CD4-positive, CD25-positive, alpha-beta regulatory T cell (primary cell): ENCODE results near the gene BUB3. TPM values are rescaled to one million over a fixed set of nuclear protein-coding genes. Genes with fewer than 3 reads are reported as not detected.

ENCODE experiments used
- ATAC-seq, 2 donors: fragments of 150-1000 bp; cut with Tn5 transposase; one replicate each; pipeline ENCODE4 v1.10.0; 2021; ENCODE audit warnings: low read depth in 2 of 2, moderate number of reproducible peaks in 2 of 2, moderate library complexity in 1 of 2
- DNase-seq, 3 donors: peaks; one replicate each; pipeline versions ENCODE4 v3.0.0 to v3.0.0-alpha.2; 2012 to 2022; ENCODE audit warnings: mixed read lengths in 1 of 3
- H3K27ac ChIP-seq: one replicate; pipeline ENCODE4 v1.7.0; 2013; ENCODE audit warnings: mild to moderate bottlenecking, low read length; ENCODE audit not compliant: insufficient read depth, poor library complexity, severe bottlenecking
- H3K27me3 ChIP-seq: one replicate; pipeline ENCODE4 v1.7.0; 2013; ENCODE audit warnings: low read length; ENCODE audit not compliant: control insufficient read depth, insufficient read depth
- H3K36me3 ChIP-seq: one replicate; pipeline ENCODE4 v1.7.0; 2013; ENCODE audit warnings: mild to moderate bottlenecking, low read length, moderate library complexity; ENCODE audit not compliant: control insufficient read depth, insufficient read depth
- H3K4me1 ChIP-seq: 2 replicates; pipeline ENCODE4 v1.7.0; 2013; ENCODE audit warnings: mild to moderate bottlenecking, low read length; ENCODE audit not compliant: insufficient read depth, control insufficient read depth, poor library complexity, severe bottlenecking
- H3K4me3 ChIP-seq: one replicate; pipeline ENCODE4 v1.7.0; 2013; ENCODE audit warnings: low read depth, mild to moderate bottlenecking, low read length, moderate library complexity
- H3K9me3 ChIP-seq, 2 experiments: 1 replicate in 1 of 2; 2 replicates in 1 of 2; pipeline ENCODE4 v1.7.0; 2013; ENCODE audit warnings: low read length in 2 of 2, mild to moderate bottlenecking in 1 of 2, moderate library complexity in 1 of 2; ENCODE audit not compliant: control insufficient read depth in 2 of 2
- H3K27ac Mint-ChIP-seq, 3 donors: one replicate each; pipeline ENCODE4 v1.8.0; 2020 to 2022; ENCODE audit warnings: mild to moderate bottlenecking in 3 of 3, mixed read lengths in 3 of 3, moderate library complexity in 2 of 3
- H3K27me3 Mint-ChIP-seq: one replicate; pipeline ENCODE4 v1.8.0; 2022; ENCODE audit warnings: mild to moderate bottlenecking, mixed read lengths
- H3K36me3 Mint-ChIP-seq: one replicate; pipeline ENCODE4 v1.8.0; 2020; ENCODE audit warnings: mixed read lengths
- H3K4me1 Mint-ChIP-seq, 4 donors: one replicate each; pipeline ENCODE4 v1.8.0; 2020 to 2022; ENCODE audit warnings: mixed read lengths in 4 of 4, mild to moderate bottlenecking in 1 of 4
- H3K4me3 Mint-ChIP-seq, 4 donors: one replicate each; pipeline ENCODE4 v1.8.0; 2020 to 2022; ENCODE audit warnings: mild to moderate bottlenecking in 4 of 4, mixed read lengths in 4 of 4, moderate library complexity in 3 of 4
- H3K9me3 Mint-ChIP-seq, 7 donors: one replicate each; pipeline ENCODE4 v1.8.0; 2020 to 2022; ENCODE audit warnings: mixed read lengths in 7 of 7, mild to moderate bottlenecking in 3 of 7, moderate library complexity in 2 of 7
- polyA plus RNA-seq, 4 donors: library from polyadenylated mRNA; unstranded; fragments of 300-500 nt; fragmentation: Illumina TruSeq; gene quantifications; one replicate each; pipeline ENCODE4 v1.2.3, GENCODE V29; 2021
- total RNA-seq: library from RNA; stranded (reverse); gene quantifications from one replicate; pipeline ENCODE4 v1.2.3, GENCODE V29; 2022

The BUB3 gene
- total and polyA plus RNA-seq, 5 donors from 2014 or later = 162 to 369 (median 331) TPM

DNA sequence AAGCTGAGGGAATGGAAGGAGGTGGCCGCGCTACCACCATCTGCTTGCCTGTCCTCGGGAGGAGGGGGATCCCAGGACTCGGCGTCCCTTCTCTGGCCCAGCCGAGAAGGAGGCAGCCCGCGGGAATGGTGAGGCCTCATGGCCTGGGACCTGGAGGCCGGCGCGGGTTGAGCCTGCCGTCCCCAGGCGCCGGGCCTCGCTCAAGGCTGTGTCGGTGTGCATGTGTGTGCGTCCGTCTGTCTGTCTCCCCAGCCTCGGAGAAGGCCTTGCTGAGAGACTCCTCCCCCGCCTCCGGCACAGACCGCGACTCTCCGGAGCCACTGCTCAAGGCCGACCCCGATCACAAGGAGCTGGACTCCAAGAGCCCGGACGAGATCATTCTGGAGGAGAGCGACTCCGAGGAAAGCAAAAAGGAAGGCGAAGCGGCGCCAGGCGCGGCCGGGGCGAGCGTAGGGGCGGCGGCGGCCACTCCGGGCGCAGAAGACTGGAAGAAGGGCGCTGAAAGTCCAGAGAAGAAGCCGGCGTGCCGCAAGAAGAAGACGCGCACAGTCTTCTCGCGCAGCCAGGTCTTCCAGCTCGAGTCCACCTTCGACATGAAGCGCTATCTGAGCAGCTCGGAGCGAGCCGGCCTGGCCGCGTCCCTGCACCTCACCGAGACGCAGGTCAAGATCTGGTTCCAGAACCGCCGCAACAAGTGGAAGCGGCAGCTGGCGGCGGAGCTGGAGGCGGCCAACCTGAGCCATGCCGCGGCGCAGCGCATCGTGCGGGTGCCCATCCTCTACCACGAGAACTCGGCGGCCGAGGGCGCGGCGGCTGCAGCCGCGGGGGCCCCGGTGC lies 17.2 kb upstream of the BUB3 start:
- H3K4me1 Mint-ChIP-seq = peaks cover 6 to 67% (median 41%) of the 10 kb centered on the region in 4 donors
- ATAC-seq (no peak), DNase-seq (peak in 2 of 3 donors; percentile 41 to 47)
- Histone ChIP-seq H3K4me3 (no peak overlapping the region), H3K9me3 (no peaks in the 10 kb centered on the region), H3K27ac (no peak overlapping the region), H3K4me1 (peaks cover 70% of the 10 kb centered on the region), H3K36me3 (no peaks in the 10 kb centered on the region), H3K27me3 (peaks cover 42% of the 10 kb centered on the region)
- H3K27ac Mint-ChIP-seq = peak overlapping the region; percentile 62 to 83 (median 62)
- H3K36me3 Mint-ChIP-seq = no peaks in the 10 kb centered on the region
- H3K4me3 Mint-ChIP-seq = peak overlapping the region; percentile 77 to 91 (median 86)
- peaks cover 0 to 6% (median 0%) of the 10 kb centered on the region in 7 donors for H3K9me3 Mint-ChIP-seq
- H3K27me3 Mint-ChIP-seq = peaks cover 84% of the 10 kb centered on the region

DNA sequence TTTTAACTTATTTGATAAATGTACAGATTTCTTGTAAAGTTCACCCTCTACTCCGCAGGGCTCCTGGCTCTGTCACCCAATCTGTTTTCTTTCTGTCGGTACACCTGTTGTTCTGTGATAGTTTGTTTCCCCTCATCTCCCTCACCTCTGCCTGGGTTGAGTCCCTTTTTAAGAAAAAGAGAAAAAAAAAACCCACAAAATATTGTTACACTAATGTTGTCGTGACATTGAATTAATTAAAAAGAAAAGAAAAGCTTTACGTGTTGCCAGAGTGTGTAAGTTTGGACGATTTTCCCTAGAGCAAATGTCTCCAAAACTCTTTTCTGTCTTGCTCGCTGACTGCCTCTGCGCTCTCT lies 15.1 kb upstream of the BUB3 start:
- Histone ChIP-seq H3K27me3 (peaks cover 36% of the 10 kb centered on the region), H3K36me3 (no peaks in the 10 kb centered on the region), H3K9me3 (no peaks in the 10 kb centered on the region), H3K4me3 (no peak overlapping the region), H3K4me1 (peaks cover 71% of the 10 kb centered on the region), H3K27ac (no peak overlapping the region)
- Mint-ChIP-seq H3K27me3 (peaks cover 84% of the 10 kb centered on the region), H3K36me3 (no peaks in the 10 kb centered on the region), H3K27ac (peak overlapping the region in 1 of 3 donors; percentile 7), H3K4me3 (peak overlapping the region; percentile 31 to 83 (median 72)), H3K9me3 (peaks cover 0 to 8% (median 0%) of the 10 kb centered on the region in 7 donors), H3K4me1 (peaks cover 12 to 67% (median 37%) of the 10 kb centered on the region in 4 donors)
- ATAC-seq = no peak
- no peak for DNase-seq

DNA sequence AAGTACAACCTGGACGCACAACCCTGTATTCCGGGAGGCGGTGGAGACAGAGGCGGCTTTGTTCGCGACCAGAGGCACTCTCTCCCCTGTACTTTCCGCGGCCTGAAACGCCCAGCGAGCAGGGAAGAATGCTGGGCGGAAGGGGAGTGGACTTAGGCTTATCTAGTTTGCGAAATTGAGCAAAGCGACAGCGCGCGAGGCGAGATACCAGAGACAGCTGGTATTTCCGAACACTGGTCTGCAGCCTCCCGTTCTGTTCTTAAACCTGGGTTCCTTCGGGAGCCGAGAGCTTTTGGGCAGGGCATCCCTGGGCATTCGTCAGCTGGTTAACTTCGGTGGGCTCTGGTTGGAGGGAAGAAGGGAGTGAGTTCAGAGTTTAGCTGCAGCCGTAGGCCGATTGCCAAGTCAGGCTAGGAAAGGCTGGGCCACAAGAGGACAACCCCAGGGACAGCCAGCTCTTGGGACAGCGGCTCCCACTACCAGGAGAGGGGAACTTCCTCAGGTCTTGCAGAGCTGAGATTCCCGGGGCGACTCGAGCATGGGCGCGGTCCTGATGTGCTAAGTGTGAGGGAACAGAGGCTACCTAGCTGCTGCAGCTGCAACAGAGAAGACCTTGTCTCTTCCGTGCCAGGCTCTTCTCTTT lies 14.6 kb upstream of the BUB3 start:
- no peaks in the 10 kb centered on the region for H3K9me3 ChIP-seq
- H3K27me3 Mint-ChIP-seq = peaks cover 84% of the 10 kb centered on the region
- peak overlapping the region in 1 of 3 donors; percentile 43 for H3K27ac Mint-ChIP-seq
- peaks cover 37% of the 10 kb centered on the region for H3K27me3 ChIP-seq
- H3K4me1 ChIP-seq = peaks cover 69% of the 10 kb centered on the region
- H3K36me3 Mint-ChIP-seq = no peaks in the 10 kb centered on the region
- H3K4me3 Mint-ChIP-seq = peak overlapping the region; percentile 52 to 83 (median 76)
- ATAC-seq (no peak), DNase-seq (peak in 1 of 3 donors; percentile 19)
- H3K36me3 ChIP-seq = no peaks in the 10 kb centered on the region
- H3K27ac ChIP-seq = no peak overlapping the region
- H3K9me3 Mint-ChIP-seq = peaks cover 0 to 11% (median 0%) of the 10 kb centered on the region in 7 donors
- peaks cover 16 to 68% (median 38%) of the 10 kb centered on the region in 4 donors for H3K4me1 Mint-ChIP-seq
- no peak overlapping the region for H3K4me3 ChIP-seq

DNA sequence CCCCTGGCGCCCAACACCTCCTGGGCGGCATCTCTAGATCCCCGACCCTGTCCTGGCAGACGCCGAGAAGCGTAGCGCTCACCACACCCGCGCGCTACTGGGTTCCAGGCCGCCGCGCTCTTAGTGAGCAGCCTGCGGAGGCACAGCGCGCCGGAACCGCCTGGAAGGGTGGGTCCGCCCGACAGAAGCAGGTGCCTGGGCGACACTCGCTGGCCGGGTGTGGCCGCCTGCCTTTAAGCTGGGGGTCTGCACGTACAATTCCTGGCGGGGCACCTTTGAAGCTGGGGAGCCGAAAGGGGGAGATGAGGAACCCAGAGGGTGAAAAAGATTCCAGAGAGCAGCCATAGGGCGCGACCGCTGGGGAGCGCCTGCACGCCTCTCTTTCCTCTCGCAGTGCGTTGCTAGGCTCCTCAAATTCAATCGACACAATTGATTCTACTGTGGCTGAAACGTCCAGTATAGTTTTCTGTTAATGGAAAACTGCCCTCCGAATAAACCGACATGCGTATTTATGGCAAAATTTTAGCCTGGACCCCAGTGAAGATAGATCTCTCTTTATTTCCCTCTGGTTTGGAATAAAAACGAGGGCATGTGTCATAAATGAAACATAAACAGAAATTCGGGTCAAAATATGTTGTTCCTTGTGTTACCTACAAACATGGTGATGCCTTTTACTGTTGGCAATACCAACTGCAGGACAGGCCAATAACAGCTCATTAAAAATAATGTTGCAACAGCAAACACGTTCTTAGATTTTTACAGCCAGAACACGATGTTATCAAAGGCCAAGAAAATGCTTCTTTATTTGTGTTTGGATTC lies 13.8 kb upstream of the BUB3 start:
- Mint-ChIP-seq H3K4me1 (peaks cover 16 to 73% (median 43%) of the 10 kb centered on the region in 4 donors), H3K36me3 (no peaks in the 10 kb centered on the region), H3K27ac (peak overlapping the region in 1 of 3 donors; percentile 71), H3K27me3 (peaks cover 88% of the 10 kb centered on the region), H3K4me3 (peak overlapping the region; percentile 52 to 83 (median 74)), H3K9me3 (peaks cover 0 to 11% (median 0%) of the 10 kb centered on the region in 7 donors)
- Histone ChIP-seq H3K9me3 (no peaks in the 10 kb centered on the region), H3K27me3 (peaks cover 42% of the 10 kb centered on the region), H3K4me3 (no peak overlapping the region), H3K4me1 (peaks cover 69% of the 10 kb centered on the region), H3K36me3 (no peaks in the 10 kb centered on the region), H3K27ac (no peak overlapping the region)
- DNase-seq (peak in 2 of 3 donors; percentile 24 to 37), ATAC-seq (no peak)

DNA sequence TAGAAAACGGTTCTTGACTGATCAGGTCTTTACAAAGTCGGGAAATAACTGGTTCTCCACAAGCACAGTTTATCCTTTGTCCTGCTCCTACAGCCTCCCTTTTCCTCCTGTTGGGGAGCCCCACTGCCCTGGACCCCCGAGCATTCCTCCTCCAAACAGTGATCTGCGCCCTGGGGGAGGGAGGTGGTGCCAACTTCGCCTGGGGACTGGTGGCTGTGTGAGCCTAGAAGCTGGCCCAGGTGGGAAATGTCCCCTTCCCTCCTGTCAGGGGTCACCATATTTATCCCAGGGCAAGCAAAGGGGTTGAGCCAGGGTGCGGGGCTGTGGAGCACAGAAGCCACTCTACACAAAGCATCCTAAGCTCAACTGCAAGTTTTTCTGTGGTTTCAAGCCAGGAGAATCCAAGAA lies 13.2 kb upstream of the BUB3 start:
- Histone ChIP-seq H3K4me1 (peaks cover 69% of the 10 kb centered on the region), H3K27ac (no peak overlapping the region), H3K9me3 (no peaks in the 10 kb centered on the region), H3K27me3 (peaks cover 47% of the 10 kb centered on the region), H3K4me3 (no peak overlapping the region), H3K36me3 (no peaks in the 10 kb centered on the region)
- ATAC-seq (no peak), DNase-seq (no peak)
- Mint-ChIP-seq H3K36me3 (no peaks in the 10 kb centered on the region), H3K9me3 (peaks cover 0 to 11% (median 0%) of the 10 kb centered on the region in 7 donors), H3K4me1 (peaks cover 16 to 79% (median 44%) of the 10 kb centered on the region in 4 donors), H3K27me3 (peaks cover 92% of the 10 kb centered on the region), H3K27ac (peak overlapping the region in 1 of 3 donors; percentile 14), H3K4me3 (peak overlapping the region in 3 of 4 donors; percentile 19 to 83 (median 33))

DNA sequence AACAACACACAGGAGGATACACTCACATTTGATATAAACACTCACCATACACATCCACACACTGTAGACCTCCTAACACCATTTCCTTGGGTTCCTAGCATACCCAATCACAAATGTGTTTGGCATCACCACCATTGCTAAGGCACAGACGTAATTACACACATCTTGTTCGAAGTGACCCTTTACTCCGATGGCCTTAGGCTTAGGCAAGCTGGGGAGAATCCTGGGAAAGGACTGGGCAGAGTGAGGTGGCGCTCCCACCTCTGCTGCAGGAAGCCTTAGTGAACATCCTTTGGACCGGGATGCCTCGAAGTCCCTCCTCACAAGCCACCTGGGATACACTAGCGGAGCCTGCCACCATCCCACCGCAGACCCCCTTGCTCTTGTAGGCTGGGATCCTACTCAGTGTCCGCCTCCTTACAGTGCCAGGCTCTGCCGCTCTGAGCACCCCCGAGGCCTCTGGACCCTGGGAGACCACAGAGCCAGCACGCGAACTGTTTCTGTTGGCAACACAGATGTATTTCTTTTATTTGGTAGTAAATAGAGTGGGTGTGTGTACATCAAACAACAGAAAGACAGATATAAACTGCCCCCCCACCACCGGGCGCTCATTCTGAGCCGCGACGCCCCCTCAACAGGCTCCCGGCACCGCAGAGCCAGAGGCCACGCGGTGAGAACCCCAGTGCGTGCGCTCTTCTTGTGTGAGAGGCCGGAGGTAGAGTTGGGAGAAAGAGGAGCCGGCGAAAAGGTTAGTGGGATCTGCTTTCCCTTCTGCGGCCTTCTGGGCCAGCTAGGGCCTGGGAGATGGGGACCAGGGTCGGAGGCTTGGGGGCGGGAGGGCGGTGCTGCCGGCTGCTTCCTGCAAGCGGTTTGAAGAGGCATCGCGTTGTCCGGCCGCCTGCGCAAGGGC lies 12.2 kb upstream of the BUB3 start:
- Histone ChIP-seq H3K4me3 (no peak overlapping the region), H3K27ac (no peak overlapping the region), H3K9me3 (no peaks in the 10 kb centered on the region), H3K4me1 (peaks cover 67% of the 10 kb centered on the region), H3K27me3 (peaks cover 53% of the 10 kb centered on the region), H3K36me3 (no peaks in the 10 kb centered on the region)
- ATAC-seq (no peak), DNase-seq (no peak)
- Mint-ChIP-seq H3K27ac (peak overlapping the region in 1 of 3 donors; percentile 83), H3K4me1 (peaks cover 16 to 78% (median 45%) of the 10 kb centered on the region in 4 donors), H3K36me3 (no peaks in the 10 kb centered on the region), H3K27me3 (peaks cover 95% of the 10 kb centered on the region), H3K9me3 (peaks cover 0 to 9% (median 0%) of the 10 kb centered on the region in 7 donors), H3K4me3 (peak overlapping the region; percentile 26 to 44 (median 30))
